Measurements from ENCODE around the gene HRH2.

GRCh38 chr5:175710326-175710725 is 52.5 kb downstream of the HRH2 start:
- TF ChIP-seq CTCF (IDR thresholded peaks at IDR 0.05): no peak
- TF ChIP-seq POLR2A (IDR thresholded peaks at IDR 0.05): no peak

Data from esophagus squamous epithelium (tissue), 4 donors.